NCI-H2227 (cell line): ENCODE results near the gene SLX4IP.

Experiments used
- DNase-seq: peaks from one replicate; lab custom pipeline; 2025; ENCODE audit not compliant: unreplicated experiment; lab: John Stamatoyannopoulos, UW

SLX4IP gene

DNA sequence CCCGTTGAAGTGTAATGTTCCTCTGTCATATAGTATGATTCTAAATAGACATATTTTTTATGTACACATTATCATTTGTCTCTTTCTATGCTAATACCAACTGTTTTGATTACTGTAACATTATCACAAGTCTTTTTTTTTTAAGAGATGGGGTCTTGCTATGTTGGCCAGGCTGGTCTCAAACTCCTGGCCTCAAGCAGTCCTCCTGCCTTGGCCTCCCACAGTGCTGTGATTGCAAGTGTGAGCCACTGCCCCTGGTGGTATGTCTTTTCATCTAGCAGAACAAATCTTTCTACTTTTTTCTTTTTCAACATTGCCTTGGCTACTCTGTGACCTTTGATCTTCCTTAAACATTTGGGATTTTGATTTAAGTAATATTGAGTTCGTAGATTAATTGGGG, 57.7 kb downstream of the SLX4IP start:
- no peak for DNase-seq

DNA sequence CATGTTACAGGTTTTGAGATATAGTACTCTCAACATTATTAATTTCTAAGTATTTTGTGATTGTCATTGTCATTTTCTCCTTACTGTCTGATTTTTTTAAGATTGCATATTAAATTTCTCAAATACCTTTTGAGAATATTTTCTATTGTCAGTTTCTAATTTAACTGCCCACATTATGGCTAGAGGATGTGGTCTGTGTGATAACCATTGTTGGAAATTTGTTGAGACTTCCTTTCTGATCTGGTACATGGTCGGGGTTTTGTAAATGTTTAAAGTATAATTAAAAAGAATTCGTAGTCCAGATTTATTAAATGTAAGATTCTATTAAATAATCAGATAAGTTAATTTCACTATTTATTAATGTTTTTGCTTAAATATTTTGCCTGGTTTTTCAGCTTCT, 60.1 kb downstream of the SLX4IP start:
- no peak for DNase-seq

DNA sequence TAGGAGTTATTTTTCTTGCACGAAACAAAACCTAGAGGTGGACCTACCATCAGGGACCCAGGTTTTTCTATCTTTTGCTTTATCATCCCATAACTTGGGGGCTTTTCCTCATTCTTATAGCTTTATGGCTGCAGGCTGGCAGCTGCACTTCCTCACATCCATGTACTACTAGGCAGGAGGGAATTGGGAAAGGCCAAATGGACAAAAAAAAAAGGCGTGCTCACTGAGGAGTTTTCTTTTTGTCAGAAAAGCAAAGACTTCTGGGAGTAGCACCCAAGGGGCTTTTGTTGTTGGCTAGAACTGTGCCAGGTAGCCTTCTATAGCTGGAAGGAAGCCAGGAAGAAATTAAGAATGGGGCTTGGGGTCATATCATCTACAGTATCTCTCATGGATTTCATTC, 61.4 kb downstream of the SLX4IP start:
- no peak for DNase-seq

- no peak for DNase-seq
Observed at GRCh38 chr20:10497283-10497682, 62.2 kb downstream of the SLX4IP start.

DNA sequence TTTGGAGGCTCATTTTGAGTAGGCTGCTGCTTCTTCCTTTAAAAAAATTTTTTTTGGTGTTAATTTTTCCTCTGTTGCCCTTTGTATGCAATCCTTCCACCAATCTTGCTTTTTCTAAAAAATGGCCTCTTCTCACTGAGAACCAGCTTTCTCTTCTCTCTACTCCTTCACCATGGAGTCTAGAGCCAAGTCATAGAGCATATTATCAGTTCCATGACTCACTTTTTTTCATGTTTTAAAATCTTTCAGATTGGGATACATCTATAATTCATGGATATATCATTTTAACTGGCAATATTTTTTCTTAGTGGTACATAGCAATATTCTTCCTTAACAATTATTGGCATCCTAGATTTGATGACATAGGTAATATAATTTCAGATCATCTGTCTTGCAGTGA, 62.7 kb downstream of the SLX4IP start:
- no peak for DNase-seq

DNA sequence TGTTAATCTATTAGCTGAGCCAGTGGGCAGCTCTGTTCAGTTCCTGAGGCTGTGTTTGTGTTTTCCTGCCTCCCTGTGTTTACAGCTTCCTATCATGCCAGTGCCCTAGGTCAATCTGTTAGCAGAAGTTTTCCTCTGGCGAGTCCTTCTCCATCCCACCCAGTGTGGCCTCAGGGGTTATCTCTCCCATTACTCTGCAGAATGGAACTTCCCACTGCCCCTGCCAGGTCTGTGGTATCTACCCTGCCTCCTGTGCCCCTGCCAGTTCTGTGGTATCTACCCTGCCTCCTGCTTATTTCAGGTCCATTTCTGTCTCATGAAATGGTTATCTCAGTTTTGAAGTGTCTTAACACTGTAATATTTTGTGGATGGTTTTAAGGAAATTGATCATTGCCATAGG, 63.1 kb downstream of the SLX4IP start:
- no peak for DNase-seq

GRCh38 chr20:10501402-10501801, 66.3 kb downstream of the SLX4IP start:
- no peak for DNase-seq

GRCh38 chr20:10502098-10502526, 67.0 kb downstream of the SLX4IP start:
- peak; percentile 33 for DNase-seq

DNA sequence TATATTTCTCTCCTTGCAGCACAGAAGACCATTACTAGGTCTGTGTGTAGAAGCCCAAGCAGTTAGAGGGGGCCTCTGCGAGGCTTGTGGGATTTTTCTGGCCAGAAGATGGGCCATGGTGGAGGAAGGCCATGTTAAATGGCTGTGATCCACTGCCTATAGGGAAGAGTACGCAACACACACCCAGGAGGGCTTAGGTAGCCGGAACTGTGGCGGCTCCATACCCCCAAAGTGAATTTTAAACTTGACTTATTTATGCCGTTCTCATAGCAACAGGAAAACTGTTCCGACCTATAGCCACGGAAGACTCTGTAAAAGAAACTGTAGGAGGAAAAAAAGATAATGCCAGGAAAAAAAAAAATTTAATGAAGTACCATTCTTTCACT, 69.5 kb downstream of the SLX4IP start:
- DNase-seq: no peak

DNA sequence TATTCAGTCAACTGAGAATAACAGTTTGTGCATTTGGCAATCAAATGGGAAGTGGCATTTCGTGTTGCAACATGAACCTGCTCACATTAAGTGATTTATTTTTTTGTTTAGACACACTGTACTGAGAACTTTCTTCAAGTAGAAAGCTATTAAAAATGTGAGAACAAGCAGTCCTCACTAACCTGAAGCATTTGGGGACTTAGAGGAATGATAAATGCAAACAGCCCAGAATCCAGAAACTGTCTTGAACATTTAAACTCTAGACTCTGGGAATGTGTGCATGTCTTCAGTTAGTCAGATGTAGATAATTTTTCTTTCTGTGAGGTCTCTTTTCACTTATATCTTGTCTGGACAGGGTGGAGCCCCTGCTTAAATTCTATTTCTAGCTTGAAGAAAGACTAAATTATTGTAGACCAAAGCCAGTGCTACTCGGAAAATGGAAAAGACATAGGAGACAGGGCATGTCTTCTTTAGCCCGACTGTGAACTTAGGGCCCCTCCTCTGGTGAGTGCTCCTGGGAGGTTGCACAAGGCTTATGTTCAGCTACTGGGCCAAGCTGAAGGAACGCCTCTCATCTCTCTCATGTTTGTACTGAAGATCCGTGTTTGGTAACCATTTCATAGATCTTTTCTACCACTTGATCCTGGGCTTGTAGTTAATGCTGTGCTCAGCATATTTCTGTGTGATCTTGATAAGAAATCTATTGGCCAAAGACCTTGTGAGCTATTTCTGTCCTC, 70.1 kb downstream of the SLX4IP start:
- no peak for DNase-seq

- no peak for DNase-seq
Observed at GRCh38 chr20:10505827-10506226, 70.7 kb downstream of the SLX4IP start.

GRCh38 chr20:10507052-10507451, 71.9 kb downstream of the SLX4IP start:
- no peak for DNase-seq

- no peak for DNase-seq
Observed at GRCh38 chr20:10508060-10508459, 73.0 kb downstream of the SLX4IP start.

DNA sequence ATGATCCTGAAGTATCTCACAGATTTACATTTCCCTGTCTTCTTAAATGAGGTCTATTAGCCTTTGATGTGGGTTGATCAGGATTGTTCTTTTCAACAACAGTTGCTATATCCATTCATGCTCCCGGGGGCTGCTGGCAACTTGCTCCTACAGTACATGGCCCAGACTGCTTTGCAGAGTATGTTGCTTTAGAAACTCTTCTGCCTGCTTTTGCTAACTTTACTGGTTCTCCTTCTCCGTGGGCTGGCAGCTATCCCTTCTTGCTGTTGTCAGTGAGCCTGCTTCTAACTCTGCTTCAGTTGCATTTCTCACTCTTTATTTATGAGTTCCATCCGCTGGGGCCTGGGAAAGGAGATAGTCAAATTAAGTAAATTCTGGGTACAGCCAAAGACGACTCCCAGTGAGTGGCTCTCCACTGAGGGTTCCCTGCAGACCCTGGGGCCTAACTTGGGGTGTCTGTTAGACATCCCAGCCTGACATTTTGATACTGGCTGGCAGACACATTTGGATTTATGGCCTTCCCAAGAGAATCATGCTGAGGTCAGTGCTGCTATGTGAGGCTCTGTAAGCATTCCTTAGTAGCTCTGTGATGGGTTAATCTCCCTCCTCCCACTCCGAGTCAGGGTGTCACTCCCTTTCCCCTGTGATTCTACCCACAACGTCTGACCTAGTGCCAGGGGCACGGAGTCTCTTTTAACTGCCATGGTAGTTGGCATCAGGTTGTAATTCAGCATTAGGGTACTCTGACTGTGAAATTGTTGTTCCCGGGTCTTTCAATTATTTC, 73.6 kb downstream of the SLX4IP start:
- no peak for DNase-seq

DNA sequence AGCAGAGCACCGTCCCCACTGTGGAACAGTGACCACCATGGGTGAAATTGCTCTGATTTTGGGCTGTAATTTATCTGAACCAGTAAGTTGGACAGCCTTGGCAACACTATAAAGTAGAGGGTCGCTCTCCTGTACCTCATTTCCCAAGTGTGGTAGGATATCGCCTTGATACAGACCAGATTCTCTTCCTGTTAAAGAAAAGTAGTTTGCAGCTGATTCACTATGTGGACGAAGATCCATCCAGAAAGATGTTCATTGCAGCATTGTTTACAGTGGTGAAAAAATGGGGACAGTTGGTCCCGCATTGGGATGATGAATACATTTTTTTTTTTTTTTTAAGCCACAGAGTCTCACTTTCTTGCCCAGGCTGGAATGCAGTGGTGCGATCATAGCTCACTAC, 74.3 kb downstream of the SLX4IP start:
- no peak for DNase-seq

DNA sequence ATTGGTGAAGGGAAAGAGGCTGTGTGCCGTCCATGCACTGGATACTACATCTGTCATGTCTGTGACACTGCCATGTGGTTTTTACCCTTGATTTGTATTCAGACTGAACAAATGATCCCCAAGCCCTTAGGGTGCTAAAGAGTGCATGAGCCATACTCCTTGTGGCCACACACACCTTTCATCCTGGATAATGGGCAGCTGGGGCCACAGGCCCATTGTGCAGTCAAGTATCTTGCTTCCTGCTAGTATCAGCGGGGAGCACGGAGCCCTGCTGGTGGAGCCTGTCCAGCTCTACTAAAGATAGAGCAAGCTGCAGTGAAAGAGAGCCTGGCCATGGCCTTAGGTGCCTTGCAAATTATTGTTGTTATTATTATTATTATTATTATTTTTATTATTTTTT, 75.1 kb downstream of the SLX4IP start:
- no peak for DNase-seq

DNA sequence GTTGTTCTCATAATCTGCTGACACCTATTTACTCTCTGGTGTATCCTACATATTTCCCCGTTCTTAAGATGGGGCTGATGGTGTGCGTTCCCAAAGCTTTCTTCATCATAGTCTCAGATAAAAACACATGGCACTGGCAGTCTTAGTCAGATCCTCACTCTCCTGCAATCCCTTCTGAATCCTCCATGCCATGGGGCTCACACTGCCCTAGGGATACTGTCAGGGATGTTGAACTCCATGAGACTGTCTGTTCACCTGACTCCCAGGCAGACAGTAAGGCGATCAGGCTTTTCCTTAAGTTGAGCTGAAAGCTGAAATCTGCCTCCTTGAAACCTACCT, 76.0 kb downstream of the SLX4IP start:
- peak; percentile 63 for DNase-seq

DNA sequence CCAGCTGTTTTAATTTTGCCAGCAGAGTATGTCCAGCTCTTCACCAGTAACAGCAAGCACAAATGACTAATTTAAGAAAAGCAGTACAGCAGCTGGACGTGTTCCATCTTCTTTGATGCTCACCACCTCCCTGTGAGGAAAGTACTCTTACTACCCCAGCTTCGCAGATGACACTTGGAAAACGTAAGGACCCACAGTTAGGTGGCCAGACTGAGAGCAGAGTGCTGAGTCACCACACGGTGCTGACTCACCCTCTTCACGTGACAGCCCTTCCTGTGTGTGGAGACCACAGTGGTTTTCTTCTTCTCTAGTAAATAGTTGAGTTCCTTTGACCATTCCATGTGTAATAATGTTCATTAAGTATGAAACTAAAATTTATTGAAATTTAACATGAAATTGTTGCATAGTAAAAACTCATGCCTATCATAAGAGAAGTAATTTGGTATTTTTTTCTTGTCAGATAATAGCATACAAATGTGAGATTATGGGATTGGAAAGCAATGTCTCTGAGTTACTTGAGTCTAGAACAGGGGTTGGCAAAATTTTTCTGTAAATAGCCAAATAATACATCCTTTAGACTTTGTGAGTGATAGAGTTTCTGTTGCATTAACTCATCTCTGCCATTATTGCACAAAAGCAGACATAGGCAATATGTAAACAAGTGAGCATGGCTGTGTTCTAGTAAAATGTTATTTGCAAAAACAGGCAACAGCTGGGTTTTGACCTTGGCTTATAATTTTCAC, 76.6 kb downstream of the SLX4IP start:
- DNase-seq: peak; percentile 63

DNA sequence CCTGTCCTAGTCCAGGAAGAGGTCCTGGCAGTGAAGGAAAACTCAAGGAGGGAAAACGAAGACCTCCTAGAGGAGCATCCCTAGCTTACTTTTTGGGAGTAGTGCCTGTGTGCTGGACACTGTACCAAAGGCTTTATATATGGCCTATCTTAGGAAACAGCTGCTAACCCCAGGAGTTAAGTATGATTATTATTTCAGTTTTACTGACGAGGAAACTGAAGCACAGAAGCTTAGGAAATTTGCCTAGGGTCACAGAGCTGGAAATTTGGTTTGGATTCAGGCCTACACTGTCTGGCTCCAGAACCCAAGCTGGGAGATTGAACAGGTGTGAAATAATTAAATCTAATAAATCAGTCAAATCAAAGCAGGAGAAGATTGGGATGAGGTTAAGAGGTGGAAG, 78.0 kb downstream of the SLX4IP start:
- DNase-seq: no peak

DNA sequence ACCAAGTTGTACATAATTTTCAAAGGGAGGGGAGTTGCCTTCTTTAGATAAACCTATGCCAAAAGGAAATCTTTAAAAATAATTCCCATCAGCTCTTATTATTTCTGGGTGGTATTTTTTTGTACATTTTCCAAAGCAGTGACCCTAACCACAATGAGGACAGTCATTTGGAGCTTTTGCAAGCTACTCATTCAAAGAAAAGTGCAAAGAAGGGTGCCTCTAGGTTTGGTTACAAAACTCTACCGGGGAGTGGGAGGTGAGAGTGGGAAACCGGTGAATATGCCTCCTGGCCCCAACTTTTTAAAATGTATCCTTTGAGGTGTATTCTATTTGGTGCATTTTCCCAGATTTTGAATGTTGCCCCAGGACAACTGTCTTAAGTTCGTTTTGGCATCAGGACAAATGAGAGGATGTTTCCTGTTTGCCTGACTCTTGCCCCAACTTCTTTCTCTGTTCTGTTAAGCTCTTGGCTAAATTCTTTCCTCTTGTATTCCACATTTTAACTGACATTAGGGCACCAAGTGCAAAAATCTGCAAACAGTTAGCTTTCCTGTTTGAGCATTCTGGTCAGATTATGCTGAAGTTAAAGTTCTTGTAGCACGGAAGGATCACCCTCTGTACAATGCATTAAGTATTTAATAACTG, 78.9 kb downstream of the SLX4IP start:
- DNase-seq: no peak

DNA sequence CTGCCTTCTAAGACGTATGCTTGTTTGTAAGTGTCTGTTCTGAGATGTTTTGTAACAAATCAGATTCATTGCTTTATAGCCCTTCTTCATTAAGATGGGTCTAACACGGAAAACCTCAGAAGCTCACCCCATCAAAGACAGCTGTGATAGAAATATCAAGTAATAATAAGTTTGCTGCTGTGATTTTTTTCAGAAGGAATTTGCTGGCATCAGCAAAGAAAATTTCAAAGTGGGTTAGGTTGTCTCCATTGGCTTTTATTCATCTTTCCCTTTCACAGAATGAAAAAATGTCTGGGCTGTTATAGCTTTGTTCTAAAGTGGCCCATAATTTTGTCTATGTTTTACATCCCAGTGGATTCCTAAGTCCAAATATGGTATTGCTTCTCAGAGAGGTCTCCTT, 81.4 kb downstream of the SLX4IP start:
- no peak for DNase-seq
